ENCODE results near the gene GULP1. TPM values are rescaled to one million over a fixed set of nuclear protein-coding genes. Genes with fewer than 3 reads are reported as not detected.
A peak's percentile ranks its signal among the peaks of the same experiment; 100 is the strongest.

The GULP1 gene
- total RNA-seq, 1 donor from 2014 or later: 95.5 TPM

DNA sequence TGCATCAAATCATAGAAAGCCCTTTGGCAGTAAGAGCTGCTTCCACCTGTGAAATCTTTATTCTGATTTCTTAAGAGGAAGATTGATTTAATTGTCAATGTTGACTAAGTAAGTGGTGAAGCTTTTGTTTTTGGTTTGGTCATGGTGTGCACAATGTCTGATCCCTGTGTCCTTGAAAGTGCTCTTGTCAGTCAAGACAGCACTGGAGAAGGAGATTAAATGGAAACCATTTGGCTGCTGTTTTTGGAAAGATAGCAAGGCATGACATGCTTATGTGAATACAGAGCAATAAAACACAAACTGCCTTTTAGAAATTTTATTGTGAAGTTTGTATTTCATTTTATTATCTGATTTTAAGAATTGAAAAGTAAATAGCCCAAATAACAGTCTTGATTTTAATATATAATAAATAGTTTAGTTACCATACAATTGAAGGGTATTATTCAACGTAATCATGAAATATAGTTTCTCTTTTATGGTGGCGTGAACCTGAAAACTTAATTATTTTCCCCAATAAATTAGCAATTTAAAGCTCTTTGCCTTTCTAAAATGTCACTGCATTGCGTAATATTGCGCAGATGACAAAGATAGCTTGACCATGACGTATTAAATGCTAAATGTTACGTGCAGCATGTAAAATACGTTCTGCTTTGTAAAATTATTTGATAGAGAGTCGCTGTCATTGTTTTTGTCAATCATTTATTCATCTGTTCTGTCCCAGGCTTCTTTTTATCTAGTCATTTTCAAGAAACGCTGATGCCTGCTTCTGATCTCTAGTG lies 69.0 kb downstream of the GULP1 start:
- DNase-seq (ENCODE audit: low read depth): no peak
- H3K36me3 ChIP-seq (ENCODE audit: control insufficient read depth, insufficient read depth, low read length): no peaks in the 10 kb centered on the region
- no peak overlapping the region for H3K4me3 ChIP-seq (ENCODE audit: low read depth, low read length)
- TF ChIP-seq, protein P1, sequence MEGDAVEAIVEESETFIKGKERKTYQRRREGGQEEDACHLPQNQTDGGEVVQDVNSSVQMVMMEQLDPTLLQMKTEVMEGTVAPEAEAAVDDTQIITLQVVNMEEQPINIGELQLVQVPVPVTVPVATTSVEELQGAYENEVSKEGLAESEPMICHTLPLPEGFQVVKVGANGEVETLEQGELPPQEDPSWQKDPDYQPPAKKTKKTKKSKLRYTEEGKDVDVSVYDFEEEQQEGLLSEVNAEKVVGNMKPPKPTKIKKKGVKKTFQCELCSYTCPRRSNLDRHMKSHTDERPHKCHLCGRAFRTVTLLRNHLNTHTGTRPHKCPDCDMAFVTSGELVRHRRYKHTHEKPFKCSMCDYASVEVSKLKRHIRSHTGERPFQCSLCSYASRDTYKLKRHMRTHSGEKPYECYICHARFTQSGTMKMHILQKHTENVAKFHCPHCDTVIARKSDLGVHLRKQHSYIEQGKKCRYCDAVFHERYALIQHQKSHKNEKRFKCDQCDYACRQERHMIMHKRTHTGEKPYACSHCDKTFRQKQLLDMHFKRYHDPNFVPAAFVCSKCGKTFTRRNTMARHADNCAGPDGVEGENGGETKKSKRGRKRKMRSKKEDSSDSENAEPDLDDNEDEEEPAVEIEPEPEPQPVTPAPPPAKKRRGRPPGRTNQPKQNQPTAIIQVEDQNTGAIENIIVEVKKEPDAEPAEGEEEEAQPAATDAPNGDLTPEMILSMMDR (IDR thresholded peaks at IDR 0.05; ENCODE audit: insufficient read depth, low read length, poor library complexity, severe bottlenecking): no peak
- no peaks in the 10 kb centered on the region for H3K27me3 ChIP-seq (ENCODE audit: control insufficient read depth, insufficient read depth, low read length)

DNA sequence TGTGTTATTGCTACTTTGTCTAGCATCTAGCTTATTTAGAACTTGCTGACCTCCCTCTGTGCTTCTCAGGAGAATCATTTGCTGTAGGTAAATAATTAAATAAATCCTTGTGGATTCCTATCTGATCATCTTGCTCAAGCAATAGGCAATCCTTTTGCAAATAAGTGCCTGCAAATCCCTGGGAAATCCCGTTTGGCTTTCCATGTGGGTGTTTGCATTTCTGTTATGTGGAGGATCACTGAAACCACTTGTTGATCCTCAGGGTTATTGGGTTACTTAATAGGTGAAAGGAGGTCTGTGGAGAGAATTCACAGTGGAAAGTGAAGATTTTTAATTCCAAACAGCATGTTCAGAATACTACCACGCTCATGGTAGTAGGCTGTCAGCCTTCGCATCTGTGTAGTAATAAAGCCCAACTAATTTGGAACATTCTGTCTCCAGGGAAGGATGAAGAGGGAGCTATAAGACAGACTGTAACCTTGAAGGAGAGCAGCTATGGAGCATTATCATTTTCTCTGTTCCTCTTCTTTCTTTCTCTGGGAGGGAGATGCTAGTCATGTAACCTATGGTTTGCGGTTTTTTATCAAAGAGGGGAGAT lies 72.5 kb downstream of the GULP1 start:
- no peaks in the 10 kb centered on the region for H3K27me3 ChIP-seq (ENCODE audit: control insufficient read depth, insufficient read depth, low read length)
- H3K4me3 ChIP-seq (ENCODE audit: low read depth, low read length): no peak overlapping the region
- H3K36me3 ChIP-seq (ENCODE audit: control insufficient read depth, insufficient read depth, low read length): no peaks in the 10 kb centered on the region
- DNase-seq (ENCODE audit: low read depth): no peak
- TF ChIP-seq, protein P1 (IDR thresholded peaks at IDR 0.05; ENCODE audit: insufficient read depth, low read length, poor library complexity, severe bottlenecking): no peak

DNA sequence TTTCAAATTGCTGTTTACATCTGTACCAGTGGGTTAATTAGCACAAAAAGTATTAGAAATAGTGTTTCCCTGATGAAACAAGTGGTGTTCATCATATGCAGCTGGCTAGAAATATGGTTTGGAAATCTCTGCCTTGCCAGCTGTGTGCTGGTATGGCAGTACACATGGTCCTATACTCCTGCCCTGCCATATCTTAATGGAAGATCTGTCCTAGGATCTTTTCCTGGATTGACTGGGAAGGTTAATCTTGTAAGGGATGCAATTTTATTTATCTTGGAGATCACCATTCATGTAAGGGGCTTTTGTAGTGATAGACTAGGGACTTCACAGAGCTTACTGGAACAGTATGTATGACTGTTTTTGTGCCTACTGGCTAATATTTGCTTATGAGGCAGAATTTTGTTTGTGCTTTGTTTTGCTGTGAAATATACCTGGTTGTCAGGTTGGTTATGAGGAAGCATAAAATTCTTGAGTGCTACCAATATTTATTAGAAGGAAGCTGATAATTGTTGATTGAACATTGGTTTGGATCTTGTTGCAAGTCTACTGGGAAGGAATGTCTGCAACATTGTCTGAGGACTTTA lies 73.5 kb downstream of the GULP1 start:
- DNase-seq (ENCODE audit: low read depth): no peak
- TF ChIP-seq, protein P1 (IDR thresholded peaks at IDR 0.05; ENCODE audit: insufficient read depth, low read length, poor library complexity, severe bottlenecking): no peak
- H3K4me3 ChIP-seq (ENCODE audit: low read depth, low read length): no peak overlapping the region
- H3K27me3 ChIP-seq (ENCODE audit: control insufficient read depth, insufficient read depth, low read length): no peaks in the 10 kb centered on the region
- H3K36me3 ChIP-seq (ENCODE audit: control insufficient read depth, insufficient read depth, low read length): no peaks in the 10 kb centered on the region

DNA sequence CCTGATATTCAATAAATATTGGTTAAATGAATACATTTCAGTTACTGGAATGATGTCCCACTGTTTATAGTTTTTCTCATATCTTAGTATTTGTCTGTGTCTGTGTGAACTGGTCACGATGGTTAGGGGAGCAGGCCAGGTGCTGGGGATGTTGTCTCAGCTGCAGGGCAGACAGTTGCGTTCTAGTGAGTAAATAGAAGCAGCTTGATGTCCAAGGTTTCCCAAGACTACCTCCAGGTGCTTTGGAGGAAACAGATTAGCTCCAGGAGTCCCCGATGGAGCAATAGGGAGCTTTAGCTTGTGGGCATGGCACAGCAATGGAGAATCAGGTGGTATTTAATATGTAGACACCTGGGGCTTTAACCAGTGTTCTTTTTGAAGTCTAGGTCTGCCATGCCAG lies 75.5 kb downstream of the GULP1 start:
- TF ChIP-seq, protein P1 (IDR thresholded peaks at IDR 0.05; ENCODE audit: insufficient read depth, low read length, poor library complexity, severe bottlenecking): no peak
- DNase-seq (ENCODE audit: low read depth): no peak
- no peaks in the 10 kb centered on the region for H3K27me3 ChIP-seq (ENCODE audit: control insufficient read depth, insufficient read depth, low read length)
- no peak overlapping the region for H3K4me3 ChIP-seq (ENCODE audit: low read depth, low read length)
- H3K36me3 ChIP-seq (ENCODE audit: control insufficient read depth, insufficient read depth, low read length): no peaks in the 10 kb centered on the region

DNA sequence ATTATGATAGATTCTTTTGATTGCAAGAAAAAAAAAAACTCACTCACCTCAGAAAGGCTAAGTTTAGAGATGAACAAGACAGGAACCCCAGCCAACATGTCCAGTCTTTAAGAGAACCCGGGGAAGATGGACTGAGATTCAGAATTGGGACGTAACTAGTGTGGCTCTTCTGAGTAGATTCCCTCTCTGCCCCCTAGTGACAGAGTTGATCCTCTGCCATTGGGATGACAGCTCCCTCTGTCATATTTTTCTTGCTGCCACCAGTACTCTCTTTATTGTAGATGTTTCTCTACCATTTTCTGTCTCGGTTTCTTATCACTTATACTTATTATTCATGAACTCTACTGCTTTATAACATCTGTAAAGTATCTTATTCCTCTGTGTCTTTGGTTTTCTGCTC lies 77.7 kb downstream of the GULP1 start:
- TF ChIP-seq, protein P1 (IDR thresholded peaks at IDR 0.05; ENCODE audit: insufficient read depth, low read length, poor library complexity, severe bottlenecking): peak; percentile 58
- Histone ChIP-seq H3K36me3 (ENCODE audit: control insufficient read depth, insufficient read depth, low read length) (no peaks in the 10 kb centered on the region), H3K27me3 (ENCODE audit: control insufficient read depth, insufficient read depth, low read length) (no peaks in the 10 kb centered on the region), H3K4me3 (ENCODE audit: low read depth, low read length) (no peak overlapping the region)
- DNase-seq (ENCODE audit: low read depth): no peak

Measured in kidney epithelial cell (primary cell).